ENCODE measurements around the gene DHRS13. TPM values are rescaled to one million over a fixed set of nuclear protein-coding genes. Genes with fewer than 3 reads are reported as not detected.

DHRS13 gene
- total and polyA plus RNA-seq, 2 donors (not counting 1 experiment from before 2014, with no cell fraction given): 11.9 to 28.1 TPM

GRCh38 chr17:28865946-28866752 lies 36.7 kb downstream of the DHRS13 start:
- peak overlapping the region; percentile 17 for H3K4me3 Mint-ChIP-seq
- Histone ChIP-seq H3K4me1 (ENCODE audit: control insufficient read depth in 2 of 2, insufficient read depth in 2 of 2, low read length in 2 of 2) (peaks cover 6 to 24% of the 10 kb centered on the region in 2 donors), H3K4me2 (replicated peaks; ENCODE audit: low read depth, low read length, poor library complexity, severe bottlenecking) (no peak overlapping the region), H3K9me3 (ENCODE audit: control extremely low read depth in 1 of 3, control insufficient read depth in 2 of 3, insufficient read depth in 1 of 3, low read length in 2 of 3) (no peaks in the 10 kb centered on the region), H3K9ac (ENCODE audit: low read length) (no peak overlapping the region), H2AFZ (ENCODE audit: insufficient read depth, low read depth, low read length, poor library complexity, severe bottlenecking) (peak overlapping the region; percentile 34), H3K36me3 (replicated peaks in 1 of 2; ENCODE audit: control extremely low read depth in 1 of 2, control insufficient read depth in 1 of 2, extremely low read depth in 1 of 2, insufficient read depth in 2 of 2, low read length in 1 of 2) (peaks cover 0 to 11% of the 10 kb centered on the region in 2 experiments), H3K4me3 (ENCODE audit: control extremely low read depth in 1 of 5, extremely low read depth in 1 of 5, insufficient read depth in 1 of 5, low read depth in 2 of 5, low read length in 4 of 5) (no peak overlapping the region), H3K79me2 (ENCODE audit: control insufficient read depth, insufficient read depth, low read length) (no peaks in the 10 kb centered on the region), H4K20me1 (ENCODE audit: control insufficient read depth, insufficient read depth, low read length, poor library complexity, severe bottlenecking) (no peaks in the 10 kb centered on the region), H3K27me3 (replicated peaks in 1 of 4; ENCODE audit: control extremely low read depth in 1 of 4, control insufficient read depth in 3 of 4, insufficient read depth in 4 of 4, low read length in 3 of 4) (no peaks in the 10 kb centered on the region), H3K27ac (ENCODE audit: low read length in 2 of 2) (peak overlapping the region in 1 of 2 donors; percentile 46)
- 73% methylated on average over 11 of the region's 13 CpGs for WGBS (ENCODE audit: insufficient coverage)
- ATAC-seq (ENCODE audit: low read depth) (peak; percentile 98), DNase-seq (peak; percentile 41)
- TF ChIP-seq EZH2 (IDR thresholded peaks at IDR 0.05; ENCODE audit: borderline replicate concordance, insufficient read depth, low read depth, low read length, poor library complexity, severe bottlenecking) (no peak), CTCF (IDR thresholded peaks at IDR 0.05) (no peak)
- intact Hi-C loops (cut with micrococcal nuclease): loop anchor here (5.0 kb wide), 1 partner anchor 36 kb away; the partner anchor contains the start of gene DHRS13
- ChIA-PET POLR2A (interaction anchor here (0.6 to 1.9 kb wide), 3 partner anchors 13 to 124 kb away, joined by 4 to 8 read pairs (median 6); no protein-coding TSS in a partner anchor), CTCF (interaction anchor here (0.8 to 2.2 kb wide), 7 partner anchors 10 to 103 kb away, joined by 3 to 12 read pairs (median 5); partner anchors contain the start of genes DHRS13, FAM222B and FLOT2)
- no peaks in the 10 kb centered on the region for H3K9me3 Mint-ChIP-seq (ENCODE audit: insufficient read depth)
- H3K27me3 Mint-ChIP-seq: no peaks in the 10 kb centered on the region
- H3K27ac Mint-ChIP-seq: peak overlapping the region; percentile 64
- H3K4me1 Mint-ChIP-seq: peaks cover 21% of the 10 kb centered on the region
